HG03342 (cell line): Measurements from ENCODE around the gene TWSG1.
"Not testable (repeated sequence)": the region's sequence is repeated elsewhere in the genome, so short reads cannot be mapped to it uniquely, and the experiment has no call there.

Experiments used
- ATAC-seq: cut with Tn5 transposase; IDR thresholded peaks from one replicate; pipeline ENCODE4 v1.9.1; 2021; ENCODE audit warnings: mild to moderate bottlenecking, moderate library complexity; ENCODE audit not compliant: unreplicated experiment

The TWSG1 gene

DNA sequence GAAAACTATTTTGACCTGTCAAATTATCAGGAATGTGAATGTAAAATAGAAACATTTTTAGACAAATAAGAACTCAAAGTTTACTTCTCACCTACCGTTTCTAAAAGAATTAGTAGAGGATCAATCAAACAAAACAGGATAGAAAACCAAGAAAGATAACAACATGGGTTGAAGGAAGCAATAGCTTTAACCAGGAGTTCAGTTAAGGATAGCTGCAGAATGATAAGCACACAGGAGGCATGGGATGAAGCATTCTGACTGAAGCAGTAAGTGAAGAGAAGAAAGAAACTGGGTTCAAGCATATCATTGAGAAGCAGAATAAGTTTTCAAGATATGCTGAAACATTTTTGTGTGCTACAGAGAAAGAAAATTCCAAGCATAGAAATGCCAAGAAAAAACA is 52.3 kb downstream of the TWSG1 start:
- no peak for ATAC-seq

DNA sequence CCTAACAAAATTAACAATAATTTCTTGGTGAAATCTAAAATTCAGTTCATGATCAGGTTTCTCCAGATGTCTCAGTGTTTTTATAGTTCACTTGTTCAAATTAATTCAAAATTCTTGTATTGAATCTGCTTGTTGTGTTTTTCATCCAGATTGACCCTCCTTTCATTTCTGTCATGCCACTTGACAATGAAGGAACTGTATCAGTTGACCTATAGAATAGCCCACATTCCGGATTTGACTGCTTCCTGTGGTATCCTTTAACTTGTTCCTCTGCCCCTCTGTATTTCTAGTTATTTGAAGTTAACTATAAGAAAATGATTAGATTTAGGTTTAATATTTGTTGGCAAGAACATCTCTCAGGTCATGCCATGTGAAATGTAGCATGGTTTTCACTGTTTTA is 53.3 kb downstream of the TWSG1 start:
- no peak for ATAC-seq

DNA sequence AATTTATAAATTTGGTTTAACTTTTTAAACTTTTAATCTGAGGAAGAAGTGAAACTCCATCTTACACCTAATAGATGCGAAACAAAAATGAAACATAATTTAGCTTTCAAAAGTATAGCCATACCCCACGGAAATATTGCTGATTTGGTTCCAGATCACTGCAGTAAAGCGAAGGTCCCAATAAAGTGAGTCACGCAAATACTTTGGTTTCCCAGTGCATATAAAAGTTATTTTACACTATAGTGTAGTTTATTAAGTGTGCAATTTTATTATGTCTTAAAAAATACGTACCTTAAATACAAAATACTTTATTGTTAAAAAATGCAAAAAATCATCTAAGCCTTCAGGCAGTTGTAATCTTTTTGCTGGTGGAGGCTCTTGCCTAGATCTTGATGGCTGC is 55.1 kb downstream of the TWSG1 start:
- ATAC-seq, result no peak

DNA sequence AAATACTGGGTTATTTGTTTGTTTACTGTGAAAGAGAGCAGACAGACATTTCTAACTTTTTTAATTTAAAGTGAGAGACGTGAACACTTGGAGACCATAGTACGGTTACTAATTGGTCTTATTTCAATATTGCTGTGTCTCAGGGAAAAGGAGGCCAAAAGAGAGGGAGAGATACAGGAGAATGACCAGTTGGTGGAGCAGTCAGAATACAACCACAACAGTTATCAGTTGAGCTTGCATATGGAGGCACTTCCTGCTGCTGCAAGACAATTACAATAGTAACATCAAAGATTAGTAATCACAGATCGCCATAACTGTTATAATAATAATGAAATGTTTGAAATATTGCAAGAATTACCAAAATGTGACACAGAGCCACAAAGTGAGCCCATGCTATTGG is 58.2 kb downstream of the TWSG1 start:
- no peak for ATAC-seq

DNA sequence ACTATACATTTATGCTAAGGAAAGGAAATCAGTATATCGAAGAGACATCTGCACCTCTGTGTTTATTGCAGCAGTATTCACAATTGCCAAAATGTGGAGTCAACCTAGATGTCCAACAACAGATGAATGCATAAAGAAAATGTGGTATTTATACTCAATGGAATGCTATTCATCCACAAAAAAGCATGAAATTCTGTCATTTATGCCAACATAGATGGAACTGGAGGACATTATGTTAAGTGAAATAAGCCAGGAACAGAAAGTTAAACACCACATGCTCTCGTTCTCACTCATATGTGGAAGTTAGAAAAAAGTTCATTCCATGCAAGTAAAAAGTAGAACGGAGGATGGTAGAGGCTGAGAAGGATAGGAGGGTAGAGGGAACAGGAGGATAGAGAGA is 59.5 kb downstream of the TWSG1 start:
- ATAC-seq, result no peak

DNA sequence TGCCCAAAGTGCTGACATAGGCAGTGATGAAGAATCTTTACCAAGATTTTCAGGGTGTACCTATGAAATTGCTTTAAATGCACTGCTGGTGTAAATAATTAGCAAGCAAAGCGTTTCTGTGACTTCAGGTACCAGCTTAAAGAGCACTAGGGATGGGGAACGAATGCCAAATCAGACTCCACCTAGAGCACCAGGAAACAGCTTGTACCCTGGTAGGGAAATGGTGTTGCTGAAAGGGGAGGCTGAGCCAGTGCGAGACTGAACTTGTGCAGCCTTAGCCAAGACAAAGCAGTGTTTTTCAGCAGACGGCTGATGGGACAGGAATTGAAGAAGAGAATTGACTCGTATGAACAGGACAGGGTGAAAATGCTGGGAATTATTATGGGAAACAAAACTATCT is 65.6 kb downstream of the TWSG1 start:
- no peak for ATAC-seq

DNA sequence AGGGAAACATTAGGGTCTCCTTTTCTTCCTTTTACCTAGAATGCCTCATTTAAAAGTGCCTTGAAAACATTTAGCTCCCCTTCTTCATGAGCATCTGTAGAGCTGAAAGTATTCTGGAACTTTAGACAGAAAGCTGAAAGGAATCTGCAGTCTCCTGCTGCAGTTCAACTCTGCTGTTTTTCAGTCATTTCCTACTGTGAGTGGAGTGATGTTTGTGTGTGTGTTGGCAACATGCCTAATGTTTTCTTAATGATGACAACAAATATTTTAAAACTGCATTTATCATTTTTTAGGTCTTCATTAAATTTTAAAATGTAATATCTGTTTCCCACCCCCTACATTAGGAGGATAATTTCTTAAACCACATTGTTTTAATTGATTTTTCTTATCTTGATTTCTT is 66.6 kb downstream of the TWSG1 start:
- ATAC-seq, result no peak

DNA sequence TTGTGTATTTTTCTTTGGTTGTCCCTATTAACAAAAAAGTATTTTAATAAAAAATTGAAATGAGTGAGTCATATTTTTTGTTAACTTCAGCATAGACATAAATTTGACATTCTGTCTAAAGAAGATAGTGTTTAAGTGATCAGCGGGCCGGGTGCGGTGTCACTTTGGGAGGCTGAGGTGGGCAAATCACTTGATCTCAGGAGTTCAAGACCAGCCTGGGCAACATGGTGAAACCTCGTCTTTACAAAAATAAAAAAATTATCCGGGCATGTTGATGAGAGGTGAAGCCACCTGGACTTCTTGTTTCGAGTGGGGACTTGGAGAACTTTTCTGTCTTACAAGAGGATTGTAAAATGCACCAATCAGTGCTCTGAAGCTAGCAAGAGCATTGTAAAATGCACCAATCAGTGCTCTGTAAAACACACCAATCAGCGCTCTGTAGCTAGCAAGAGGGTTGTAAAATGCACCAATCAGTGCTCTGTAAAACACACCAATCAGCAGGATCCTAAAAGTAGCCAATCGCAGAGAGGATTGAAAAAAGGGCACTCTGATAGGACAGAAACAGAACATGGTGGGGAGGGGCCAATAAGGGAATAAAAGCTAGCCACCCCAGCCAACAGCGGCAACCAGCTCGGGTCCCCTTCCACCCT is 67.9 kb downstream of the TWSG1 start:
- not testable (repeated sequence) for ATAC-seq

DNA sequence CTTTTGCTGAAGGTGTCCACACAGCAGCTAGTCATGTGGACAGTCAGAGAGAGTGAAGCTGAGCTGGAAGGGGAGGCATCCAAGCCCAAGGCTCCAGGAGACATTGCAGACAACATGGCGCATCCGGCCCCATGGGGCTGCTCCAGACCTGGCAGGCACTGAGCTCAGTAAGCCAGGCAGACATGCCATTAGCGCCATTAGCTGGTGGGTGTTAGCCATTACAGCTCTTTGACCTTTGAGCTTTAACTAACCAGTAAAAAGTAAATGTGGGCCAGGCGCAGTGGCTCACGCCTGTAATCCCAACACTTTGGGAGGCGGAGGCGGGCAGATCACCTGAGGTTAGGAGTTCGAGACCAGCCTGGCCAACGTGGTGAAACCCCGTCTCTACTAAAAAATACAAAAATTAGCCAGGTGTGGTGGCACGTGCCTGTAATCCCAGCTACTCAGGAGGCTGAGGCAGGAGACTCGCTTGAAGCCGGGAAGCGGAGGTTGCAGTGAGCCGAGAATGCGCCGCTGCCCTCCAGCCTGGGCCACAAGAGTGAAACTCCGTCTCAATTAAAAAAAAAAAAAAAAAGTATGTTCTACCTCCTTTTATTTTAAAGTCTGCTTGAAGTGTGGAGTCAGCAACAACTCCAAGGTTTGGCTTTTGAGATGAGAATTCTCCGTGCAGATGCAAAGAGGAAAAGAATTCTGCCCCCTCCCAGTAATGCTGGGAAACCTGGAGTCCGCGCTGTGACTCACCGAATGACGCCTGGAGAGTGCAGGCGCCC is 69.4 kb downstream of the TWSG1 start:
- ATAC-seq, result no peak

DNA sequence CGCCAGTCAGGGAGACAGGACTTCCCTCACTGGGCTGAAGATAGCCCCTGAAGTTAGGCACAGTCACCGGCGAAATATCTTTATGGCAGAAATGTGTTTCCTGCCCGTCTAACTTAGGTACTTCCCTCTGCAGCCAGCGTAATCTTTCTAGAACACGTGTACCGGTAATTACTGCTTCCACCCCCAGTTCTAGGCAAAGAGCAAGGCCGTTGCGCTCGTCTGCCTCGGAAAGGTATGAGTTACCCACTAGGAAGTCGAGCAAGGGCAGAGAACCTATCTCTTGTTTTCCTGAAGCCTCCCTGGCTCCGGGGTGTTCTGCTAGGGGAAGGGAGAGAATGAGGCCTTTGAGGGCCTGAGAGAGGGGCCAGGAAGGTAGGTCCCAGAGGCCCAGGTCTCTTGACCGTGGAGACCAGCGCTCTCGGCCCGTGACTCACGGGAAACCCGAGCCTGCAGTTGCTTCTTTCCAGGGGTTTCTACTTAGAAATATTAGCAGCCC is 70.0 kb downstream of the TWSG1 start:
- peak; percentile 61 for ATAC-seq

DNA sequence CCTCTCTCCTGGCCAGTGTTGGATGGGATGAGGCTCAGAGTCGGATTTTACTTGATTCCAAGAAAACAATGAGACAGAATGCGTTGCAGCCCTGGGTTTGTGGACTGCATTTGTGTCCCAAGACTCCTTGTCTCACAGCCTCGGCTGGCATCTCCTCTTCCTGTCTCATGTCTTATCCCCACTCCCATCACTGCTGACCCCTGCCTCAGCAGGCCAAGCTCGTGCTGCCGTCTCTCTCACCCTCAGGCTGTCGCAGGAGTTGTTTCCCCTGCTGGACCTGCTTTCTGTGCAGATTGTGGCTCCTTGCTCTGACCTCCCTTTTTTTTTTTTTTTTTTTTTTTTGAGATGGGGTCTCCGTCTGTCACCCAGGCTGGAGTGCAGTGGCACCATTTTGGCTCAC is 70.6 kb downstream of the TWSG1 start:
- ATAC-seq, result peak; percentile 6

DNA sequence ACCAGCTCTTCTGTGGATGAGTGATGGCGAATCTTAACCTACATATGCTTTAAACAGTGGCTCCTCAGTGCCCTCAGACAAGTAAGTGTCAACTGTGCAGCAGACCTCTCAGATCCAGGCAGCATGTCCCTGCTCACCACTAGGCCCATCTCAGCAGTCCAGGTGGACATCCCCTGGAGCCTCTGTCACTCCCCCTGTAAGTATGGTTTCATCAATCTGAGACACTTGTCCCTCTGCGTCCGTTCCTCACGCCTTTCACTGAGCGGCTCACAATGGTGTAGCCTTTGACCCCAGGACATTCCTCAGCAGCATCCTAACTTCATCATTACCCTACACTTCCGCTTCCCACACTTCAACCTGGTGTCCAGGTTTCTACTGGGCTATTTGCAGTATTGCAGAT is 71.4 kb downstream of the TWSG1 start:
- no peak for ATAC-seq

DNA sequence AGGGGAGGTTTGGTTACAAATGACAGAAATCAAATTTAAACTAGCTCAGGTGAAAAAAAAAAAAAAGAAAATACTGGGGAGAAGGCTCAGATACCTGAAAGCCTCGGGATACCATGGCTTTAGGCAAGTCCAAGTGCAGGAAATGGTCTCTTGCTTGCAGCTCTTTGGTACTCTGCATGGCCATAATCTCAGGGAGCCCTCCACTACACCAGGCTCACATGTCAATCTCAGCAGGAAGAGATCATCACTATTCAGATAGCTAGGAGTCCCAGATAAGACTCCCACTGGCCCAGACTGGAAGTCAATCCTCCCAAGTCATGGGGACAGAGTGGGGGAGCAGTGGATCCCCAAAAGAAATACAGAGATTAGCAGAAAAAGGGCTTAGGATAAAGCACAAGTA is 75.9 kb downstream of the TWSG1 start:
- no peak for ATAC-seq

DNA sequence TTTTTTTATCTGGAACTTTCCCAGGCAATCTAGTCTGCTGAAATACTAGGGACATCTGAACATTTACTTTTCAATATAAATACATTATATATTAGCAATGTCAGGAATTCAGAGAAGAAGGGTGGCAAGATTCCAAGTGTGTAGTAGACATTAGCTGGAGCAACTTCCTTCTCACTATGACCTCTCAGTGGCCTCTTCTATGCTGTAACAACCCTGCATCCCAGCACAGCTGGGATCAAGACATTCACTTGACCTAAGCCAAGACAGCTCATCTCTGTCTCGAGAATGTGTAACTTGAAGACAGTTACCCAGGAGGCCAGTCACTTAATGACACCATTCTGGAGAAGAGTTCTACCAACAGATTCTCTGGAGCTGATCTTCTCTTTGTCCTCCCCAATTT is 79.0 kb downstream of the TWSG1 start:
- ATAC-seq, result no peak

DNA sequence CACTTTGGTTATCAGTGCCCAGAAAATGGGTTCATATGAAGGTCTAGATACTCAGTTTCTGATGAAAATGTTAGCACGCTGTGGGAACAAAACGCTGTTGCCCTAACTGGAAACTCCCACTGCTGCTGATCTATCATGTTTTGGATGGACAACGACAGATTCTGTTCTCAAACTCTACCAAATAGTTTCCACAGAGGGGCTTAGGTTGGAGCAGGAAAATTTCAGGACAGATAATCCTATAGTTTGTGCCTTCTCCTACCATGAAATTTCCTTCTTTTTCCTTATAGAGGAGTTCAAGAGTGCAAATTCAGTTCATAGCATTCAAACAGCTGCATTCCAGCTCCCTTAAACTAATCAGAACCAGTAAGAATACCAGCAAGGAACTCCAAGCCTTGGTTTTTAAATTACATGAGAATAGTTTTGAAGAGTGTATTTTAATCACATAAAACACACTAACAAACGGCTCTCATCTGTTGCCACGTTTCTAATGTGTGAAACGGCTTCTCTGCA is 82.0 kb downstream of the TWSG1 start:
- no peak for ATAC-seq

DNA sequence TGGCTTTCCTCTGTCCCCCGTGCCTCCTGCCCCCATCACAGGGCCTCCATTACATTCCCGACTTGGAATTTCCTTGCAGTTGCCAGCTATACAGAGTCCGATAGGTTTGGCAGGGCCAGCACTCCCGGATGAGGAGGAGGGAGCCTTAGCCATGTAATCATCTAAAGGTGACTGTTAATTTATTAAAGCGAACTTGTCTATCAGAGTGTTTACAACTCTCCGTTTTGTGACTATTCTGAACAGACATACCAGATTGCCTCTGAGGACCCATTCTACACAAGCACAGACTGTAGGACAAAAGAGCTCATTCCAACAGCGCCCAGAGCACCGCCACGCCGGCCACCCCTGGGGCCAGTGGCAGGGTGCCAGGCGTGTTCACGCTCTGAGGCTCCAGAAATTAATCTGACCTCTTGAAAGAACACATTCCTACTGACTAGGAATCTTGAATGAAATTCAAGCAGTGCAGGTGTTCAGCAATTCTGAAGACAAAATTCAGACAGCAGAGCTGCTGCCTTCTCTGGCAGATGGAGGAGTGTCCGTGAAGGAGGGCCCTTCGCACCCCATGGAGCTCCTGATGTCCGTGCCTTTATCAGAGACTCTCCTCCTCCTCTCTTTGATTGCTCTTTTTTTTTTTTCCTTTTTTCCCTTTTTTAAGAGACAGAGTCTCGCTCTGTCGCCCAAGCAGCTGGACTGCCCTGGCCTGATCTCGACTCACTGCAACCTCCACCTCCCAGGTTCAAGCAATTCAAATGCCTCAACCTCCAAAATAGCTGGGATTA is 82.7 kb downstream of the TWSG1 start:
- ATAC-seq, result no peak

DNA sequence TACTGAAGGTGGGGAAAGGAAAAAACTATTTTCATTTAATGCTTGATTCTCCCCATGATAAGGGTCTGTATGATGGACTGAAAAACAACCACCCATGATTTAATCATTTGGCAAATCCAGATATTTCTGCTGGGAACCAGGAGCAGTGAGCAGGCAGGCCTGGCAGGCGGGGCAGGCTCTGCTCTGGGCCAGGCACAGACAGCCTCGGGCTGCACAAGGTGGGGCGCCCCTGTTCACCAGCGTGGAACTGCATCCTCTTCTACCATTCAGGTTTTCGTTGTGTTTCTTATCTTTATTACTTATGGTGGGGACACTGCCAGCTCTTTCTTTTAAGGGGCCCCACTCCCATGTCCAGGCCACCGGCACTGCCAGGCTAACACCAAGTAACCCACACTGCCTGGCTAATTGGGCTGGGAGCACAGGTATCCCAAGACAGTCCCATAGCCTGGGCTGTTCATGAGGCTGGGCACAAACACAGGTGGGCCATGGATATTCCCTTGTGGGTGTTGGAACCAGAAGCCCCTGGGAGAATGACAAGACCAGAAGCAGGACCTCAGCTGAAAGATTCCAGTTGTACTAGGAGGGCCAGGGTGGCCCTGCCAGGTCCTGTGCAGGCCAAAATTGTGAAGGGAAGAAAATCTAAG is 83.6 kb downstream of the TWSG1 start:
- no peak for ATAC-seq

DNA sequence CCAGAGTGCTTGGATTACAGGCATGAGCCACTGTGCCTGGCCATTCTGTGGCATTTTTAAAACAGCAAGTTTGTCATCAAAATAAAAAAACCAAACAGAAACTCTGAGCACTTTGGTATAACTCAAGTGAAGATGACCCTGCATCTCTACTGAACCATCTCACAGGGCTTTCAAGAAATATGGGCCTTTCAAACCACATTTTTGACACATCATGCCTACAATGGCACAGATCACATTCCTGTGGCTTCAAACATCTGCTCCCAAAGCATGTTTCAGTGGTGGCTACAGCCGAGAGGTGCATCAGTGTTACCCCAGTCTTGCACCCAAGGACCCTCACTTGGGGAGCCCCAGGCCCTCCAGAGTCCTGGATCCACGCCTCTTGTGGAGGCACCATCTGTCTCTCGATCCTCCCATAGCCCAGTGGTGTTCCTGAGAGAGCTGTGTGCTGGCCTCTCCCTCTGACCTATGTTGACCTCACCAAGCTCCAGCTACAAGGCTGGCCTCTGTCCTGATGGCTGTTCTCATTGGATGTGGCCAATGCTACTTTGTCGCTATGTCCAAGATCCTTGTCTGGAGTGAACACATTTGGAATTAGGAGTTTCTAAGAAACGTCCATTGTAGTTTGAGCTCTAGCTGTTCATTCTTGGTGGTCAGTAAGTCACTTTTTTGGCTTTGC is 85.5 kb downstream of the TWSG1 start:
- ATAC-seq, result no peak

DNA sequence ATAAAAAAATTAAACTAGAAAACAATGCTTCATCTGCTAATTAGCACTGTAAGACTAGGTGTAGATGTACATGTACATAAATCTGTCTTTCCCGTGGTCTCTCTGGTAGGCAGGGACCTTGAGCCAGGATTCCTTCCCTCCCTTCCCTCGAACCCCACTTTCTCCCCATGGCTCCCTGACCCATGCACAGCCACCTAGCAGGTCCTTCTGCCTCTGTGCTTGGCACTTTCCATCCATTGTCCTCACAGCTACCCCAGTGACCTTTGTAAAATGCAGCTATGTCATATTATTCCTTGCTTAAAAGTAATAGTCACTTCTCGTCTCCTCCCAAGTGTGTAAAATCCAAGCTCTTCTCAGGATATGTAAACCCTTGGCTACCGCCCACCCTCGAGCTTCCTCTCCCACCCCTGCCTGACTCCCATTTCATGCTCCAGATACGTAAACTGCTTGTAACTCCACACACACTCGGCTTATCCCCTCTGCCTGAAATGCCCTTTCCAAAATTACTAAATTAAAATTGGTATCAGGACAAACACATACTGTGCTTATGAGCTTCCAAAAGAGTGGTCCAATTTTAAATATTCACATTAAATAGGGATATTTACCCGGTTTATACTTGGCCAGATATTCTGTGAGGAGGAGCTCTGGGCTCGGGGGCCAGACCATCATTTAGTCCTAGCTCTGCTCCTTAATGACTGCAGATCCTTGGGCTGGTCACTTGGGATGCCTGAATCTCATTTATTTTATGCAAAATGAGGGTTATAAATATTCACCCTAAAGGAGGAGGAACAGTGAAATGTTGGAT is 86.7 kb downstream of the TWSG1 start:
- no peak for ATAC-seq

DNA sequence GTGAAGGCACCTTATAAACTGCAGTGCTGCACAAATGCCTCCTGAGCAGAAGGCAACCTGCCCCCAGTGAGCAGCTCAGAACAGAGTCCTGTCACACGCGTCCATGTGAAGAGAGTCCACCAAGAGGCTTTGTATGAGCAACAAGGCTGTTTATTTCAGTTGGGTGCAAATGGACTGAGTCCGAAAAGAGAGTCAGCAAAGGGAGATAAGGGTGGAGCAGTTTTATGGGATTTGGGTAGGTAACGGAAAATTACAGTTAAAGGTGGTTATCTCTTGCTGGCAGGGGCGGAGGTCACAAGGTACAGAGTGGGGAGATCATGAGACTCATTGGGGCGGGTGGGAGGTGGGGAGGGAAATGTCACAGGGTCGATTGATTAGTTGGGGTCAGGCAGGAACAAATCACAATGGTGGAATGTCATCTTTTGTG is 87.3 kb downstream of the TWSG1 start:
- no peak for ATAC-seq
